ENCODE measurements around the gene ZNF276. TPM values are rescaled to one million over a fixed set of nuclear protein-coding genes. Genes with fewer than 3 reads are reported as not detected.

Gene ZNF276
- total RNA-seq, 1 experiment from 2014 or later = 19.9 TPM

DNA sequence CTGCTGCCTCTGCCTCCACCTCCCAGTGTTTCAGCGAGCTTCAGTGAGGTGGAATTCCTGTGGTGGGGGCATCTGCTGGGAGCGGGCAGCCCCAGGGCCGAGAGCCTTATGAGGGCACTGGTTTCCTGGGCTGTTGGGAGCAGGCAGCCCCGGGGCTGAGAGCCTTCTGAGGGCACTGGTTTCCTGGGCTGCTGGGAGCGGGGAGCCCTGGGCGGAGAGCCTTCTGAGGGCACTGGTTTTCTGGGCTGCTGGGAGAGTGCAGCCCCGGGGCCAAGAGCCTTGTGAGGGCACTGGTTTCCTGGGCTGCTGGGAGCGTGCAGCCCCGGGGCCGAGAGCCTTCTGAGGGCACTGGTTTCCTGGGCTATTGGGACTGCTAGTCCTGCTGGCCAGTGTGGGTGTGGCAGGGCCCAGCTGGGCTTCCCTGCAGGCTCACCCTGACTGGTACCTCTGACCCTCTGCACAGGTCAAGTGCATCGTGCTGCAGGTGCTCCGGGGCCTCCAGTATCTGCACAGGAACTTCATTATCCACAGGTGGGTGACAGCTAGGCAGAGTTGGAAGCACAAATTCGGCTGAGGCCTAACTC is 29.3 kb upstream of the ZNF276 start:
- H3K9me3 ChIP-seq (ENCODE audit: control insufficient read depth, insufficient read depth, low read depth, low read length) = no peaks in the 10 kb centered on the region
- no peak for DNase-seq (ENCODE audit: low read depth, low spot score)
- POLR2A ChIA-PET = no interaction called here
- H3K36me3 ChIP-seq (ENCODE audit: control insufficient read depth, insufficient read depth, low read length) = no peaks in the 10 kb centered on the region; the same call in 1 of the 2 replicates
- intact Hi-C loops (cut with micrococcal nuclease; ENCODE audit: unreplicated experiment) = no loop called here
- CTCF ChIA-PET = no interaction called here
- ATAC-seq = no peak
- no peak overlapping the region for H3K4me3 ChIP-seq (ENCODE audit: low read depth in 2 of 2, low read length in 2 of 2)
- no peak overlapping the region for H3K27ac ChIP-seq (ENCODE audit: low read length)
- peaks cover 3% of the 10 kb centered on the region; the same call in 1 of the 2 replicates for H3K4me1 ChIP-seq (ENCODE audit: control insufficient read depth, insufficient read depth, low read length)
- in situ Hi-C loops (cut with HindIII; ENCODE audit: low pct_unique_long_range_greater_than_20kb, low sequenced_read_pairs) = no loop called here
- BruUV-seq (replicated peaks) = no TSS peak
- TF ChIP-seq, protein P1, sequence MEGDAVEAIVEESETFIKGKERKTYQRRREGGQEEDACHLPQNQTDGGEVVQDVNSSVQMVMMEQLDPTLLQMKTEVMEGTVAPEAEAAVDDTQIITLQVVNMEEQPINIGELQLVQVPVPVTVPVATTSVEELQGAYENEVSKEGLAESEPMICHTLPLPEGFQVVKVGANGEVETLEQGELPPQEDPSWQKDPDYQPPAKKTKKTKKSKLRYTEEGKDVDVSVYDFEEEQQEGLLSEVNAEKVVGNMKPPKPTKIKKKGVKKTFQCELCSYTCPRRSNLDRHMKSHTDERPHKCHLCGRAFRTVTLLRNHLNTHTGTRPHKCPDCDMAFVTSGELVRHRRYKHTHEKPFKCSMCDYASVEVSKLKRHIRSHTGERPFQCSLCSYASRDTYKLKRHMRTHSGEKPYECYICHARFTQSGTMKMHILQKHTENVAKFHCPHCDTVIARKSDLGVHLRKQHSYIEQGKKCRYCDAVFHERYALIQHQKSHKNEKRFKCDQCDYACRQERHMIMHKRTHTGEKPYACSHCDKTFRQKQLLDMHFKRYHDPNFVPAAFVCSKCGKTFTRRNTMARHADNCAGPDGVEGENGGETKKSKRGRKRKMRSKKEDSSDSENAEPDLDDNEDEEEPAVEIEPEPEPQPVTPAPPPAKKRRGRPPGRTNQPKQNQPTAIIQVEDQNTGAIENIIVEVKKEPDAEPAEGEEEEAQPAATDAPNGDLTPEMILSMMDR (IDR thresholded peaks at IDR 0.05) = no peak
- TF ChIP-seq SIN3A (IDR thresholded peaks at IDR 0.05; ENCODE audit: borderline replicate concordance, insufficient read depth, low read depth, low read length) (no peak), TCF7L2 (IDR thresholded peaks at IDR 0.05; ENCODE audit: low read depth, low read length) (no peak), POLR2AphosphoS5 (IDR thresholded peaks at IDR 0.05; ENCODE audit: low read depth, low read length) (no peak)
- TF ChIP-seq, protein P2, sequence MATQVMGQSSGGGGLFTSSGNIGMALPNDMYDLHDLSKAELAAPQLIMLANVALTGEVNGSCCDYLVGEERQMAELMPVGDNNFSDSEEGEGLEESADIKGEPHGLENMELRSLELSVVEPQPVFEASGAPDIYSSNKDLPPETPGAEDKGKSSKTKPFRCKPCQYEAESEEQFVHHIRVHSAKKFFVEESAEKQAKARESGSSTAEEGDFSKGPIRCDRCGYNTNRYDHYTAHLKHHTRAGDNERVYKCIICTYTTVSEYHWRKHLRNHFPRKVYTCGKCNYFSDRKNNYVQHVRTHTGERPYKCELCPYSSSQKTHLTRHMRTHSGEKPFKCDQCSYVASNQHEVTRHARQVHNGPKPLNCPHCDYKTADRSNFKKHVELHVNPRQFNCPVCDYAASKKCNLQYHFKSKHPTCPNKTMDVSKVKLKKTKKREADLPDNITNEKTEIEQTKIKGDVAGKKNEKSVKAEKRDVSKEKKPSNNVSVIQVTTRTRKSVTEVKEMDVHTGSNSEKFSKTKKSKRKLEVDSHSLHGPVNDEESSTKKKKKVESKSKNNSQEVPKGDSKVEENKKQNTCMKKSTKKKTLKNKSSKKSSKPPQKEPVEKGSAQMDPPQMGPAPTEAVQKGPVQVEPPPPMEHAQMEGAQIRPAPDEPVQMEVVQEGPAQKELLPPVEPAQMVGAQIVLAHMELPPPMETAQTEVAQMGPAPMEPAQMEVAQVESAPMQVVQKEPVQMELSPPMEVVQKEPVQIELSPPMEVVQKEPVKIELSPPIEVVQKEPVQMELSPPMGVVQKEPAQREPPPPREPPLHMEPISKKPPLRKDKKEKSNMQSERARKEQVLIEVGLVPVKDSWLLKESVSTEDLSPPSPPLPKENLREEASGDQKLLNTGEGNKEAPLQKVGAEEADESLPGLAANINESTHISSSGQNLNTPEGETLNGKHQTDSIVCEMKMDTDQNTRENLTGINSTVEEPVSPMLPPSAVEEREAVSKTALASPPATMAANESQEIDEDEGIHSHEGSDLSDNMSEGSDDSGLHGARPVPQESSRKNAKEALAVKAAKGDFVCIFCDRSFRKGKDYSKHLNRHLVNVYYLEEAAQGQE (IDR thresholded peaks at IDR 0.05; ENCODE audit: insufficient read depth in 1 of 2, low read depth in 2 of 2, low read length in 1 of 2) = no peak
- no peaks in the 10 kb centered on the region for H3K27me3 ChIP-seq (ENCODE audit: control insufficient read depth, insufficient read depth, low read length)

DNA sequence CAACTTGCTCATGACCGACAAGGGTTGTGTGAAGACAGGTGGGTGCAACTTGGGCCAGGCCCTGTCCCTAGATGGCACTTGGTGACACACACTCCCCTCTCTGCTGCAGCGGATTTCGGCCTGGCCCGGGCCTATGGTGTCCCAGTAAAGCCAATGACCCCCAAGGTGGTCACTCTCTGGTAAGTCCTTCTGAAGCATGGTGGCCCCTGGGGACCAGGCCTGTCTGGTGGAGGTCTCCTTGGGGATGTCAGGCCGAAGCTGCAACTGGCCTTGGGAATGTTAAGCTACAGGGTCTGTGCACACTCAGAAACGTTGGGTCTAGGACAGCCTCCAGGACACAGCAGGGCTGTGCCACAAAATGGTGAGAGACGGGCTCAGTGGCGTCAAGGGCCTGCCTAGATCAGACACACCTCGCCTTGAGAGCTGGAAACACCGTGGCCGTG is 28.0 kb upstream of the ZNF276 start:
- Histone ChIP-seq H3K36me3 (ENCODE audit: control insufficient read depth, insufficient read depth, low read length) (no peaks in the 10 kb centered on the region), H3K4me1 (ENCODE audit: control insufficient read depth, insufficient read depth, low read length) (no peaks in the 10 kb centered on the region; the same call in 1 of the 2 replicates), H3K9me3 (ENCODE audit: control insufficient read depth, insufficient read depth, low read depth, low read length) (no peaks in the 10 kb centered on the region), H3K4me3 (ENCODE audit: low read depth in 2 of 2, low read length in 2 of 2) (no peak overlapping the region), H3K27me3 (ENCODE audit: control insufficient read depth, insufficient read depth, low read length) (no peaks in the 10 kb centered on the region), H3K27ac (ENCODE audit: low read length) (no peak overlapping the region)
- no TSS peak for BruUV-seq (replicated peaks)
- no peak for ATAC-seq
- ChIA-PET CTCF (no interaction called here), POLR2A (no interaction called here)
- in situ Hi-C loops (cut with HindIII; ENCODE audit: low pct_unique_long_range_greater_than_20kb, low sequenced_read_pairs) (no loop called here), intact Hi-C loops (cut with micrococcal nuclease; ENCODE audit: unreplicated experiment) (no loop called here)
- TF ChIP-seq TCF7L2 (IDR thresholded peaks at IDR 0.05; ENCODE audit: low read depth, low read length) (no peak), SIN3A (IDR thresholded peaks at IDR 0.05; ENCODE audit: borderline replicate concordance, insufficient read depth, low read depth, low read length) (no peak), POLR2AphosphoS5 (IDR thresholded peaks at IDR 0.05; ENCODE audit: low read depth, low read length) (no peak)
- TF ChIP-seq, protein P2 (IDR thresholded peaks at IDR 0.05; ENCODE audit: insufficient read depth in 1 of 2, low read depth in 2 of 2, low read length in 1 of 2) = no peak
- TF ChIP-seq, protein P1 (IDR thresholded peaks at IDR 0.05) = no peak
- no peak for DNase-seq (ENCODE audit: low read depth, low spot score)

All from Panc1 (cell line).